Astrocyte (in vitro differentiated cells and primary cell): ENCODE measurements around the gene PLXDC2. TPM values are rescaled to one million over a fixed set of nuclear protein-coding genes. Genes with fewer than 3 reads are reported as not detected.
A peak's percentile ranks its signal among the peaks of the same experiment; 100 is the strongest.

Experiments used
- DNase-seq: peaks from one replicate; pipeline ENCODE4 v3.0.0-alpha.2; 2010; ENCODE audit warnings: low read depth
- FAIRE-seq: peaks from 2 replicates; lab custom pipeline; 2011; peaks lifted over from hg19 to GRCh38; lab: Jason Lieb, UNC
- H2AFZ ChIP-seq: 2 replicates; pipeline ENCODE4 v1.6.0; 2012; ENCODE audit warnings: low read depth, low read length, inconsistent platforms
- H3K27ac ChIP-seq: 2 replicates; pipeline ENCODE4 v1.5.1; 2011; ENCODE audit warnings: low read depth, low read length, inconsistent platforms
- H3K27me3 ChIP-seq: 2 replicates; pipeline ENCODE4 v1.6.0; 2011; ENCODE audit warnings: low read length, inconsistent platforms; ENCODE audit not compliant: insufficient read depth
- H3K36me3 ChIP-seq: 2 replicates; pipeline ENCODE4 v1.5.1; 2011; ENCODE audit warnings: low read length, inconsistent platforms; ENCODE audit not compliant: insufficient read depth
- H3K4me1 ChIP-seq: 2 replicates; pipeline ENCODE4 v1.5.1; 2011; ENCODE audit warnings: low read length, inconsistent platforms; ENCODE audit not compliant: insufficient read depth
- H3K4me2 ChIP-seq: 2 replicates; pipeline ENCODE4 v1.6.0; 2012; ENCODE audit warnings: low read length, inconsistent platforms
- H3K4me3 ChIP-seq: 2 replicates; pipeline ENCODE4 v1.5.1; 2011; ENCODE audit warnings: low read depth, mild to moderate bottlenecking, low read length, inconsistent platforms; ENCODE audit not compliant: insufficient read depth
- H3K79me2 ChIP-seq: 2 replicates; pipeline ENCODE4 v1.6.0; 2012; ENCODE audit warnings: mild to moderate bottlenecking, low read length, inconsistent platforms; ENCODE audit not compliant: insufficient read depth
- H3K9ac ChIP-seq: 2 replicates; pipeline ENCODE4 v1.6.0; 2012; ENCODE audit warnings: mild to moderate bottlenecking, low read length, inconsistent platforms
- H3K9me3 ChIP-seq: 2 replicates; pipeline ENCODE4 v1.5.1; 2012; ENCODE audit warnings: low read depth, mild to moderate bottlenecking, low read length, inconsistent platforms; ENCODE audit not compliant: insufficient read depth
- H4K20me1 ChIP-seq: 2 replicates; pipeline ENCODE4 v1.6.0; 2012; ENCODE audit warnings: low read length, inconsistent platforms; ENCODE audit not compliant: insufficient read depth
- H3K27ac Mint-ChIP-seq: one replicate; pipeline ENCODE4 v1.8.0; 2021; ENCODE audit warnings: mild to moderate bottlenecking, mixed read lengths; ENCODE audit not compliant: unreplicated experiment
- H3K27me3 Mint-ChIP-seq: one replicate; pipeline ENCODE4 v1.8.0; 2021; ENCODE audit warnings: low read depth, mixed read lengths; ENCODE audit not compliant: unreplicated experiment
- H3K36me3 Mint-ChIP-seq: one replicate; pipeline ENCODE4 v1.8.0; 2021; ENCODE audit warnings: low read depth, mixed read lengths; ENCODE audit not compliant: unreplicated experiment
- H3K4me1 Mint-ChIP-seq: one replicate; pipeline ENCODE4 v1.8.0; 2021; ENCODE audit warnings: low read depth, mixed read lengths; ENCODE audit not compliant: unreplicated experiment
- H3K4me3 Mint-ChIP-seq: one replicate; pipeline ENCODE4 v1.8.0; 2021; ENCODE audit warnings: mild to moderate bottlenecking, moderate library complexity, mixed read lengths; ENCODE audit not compliant: unreplicated experiment
- H3K9me3 Mint-ChIP-seq: one replicate; pipeline ENCODE4 v1.8.0; 2021; ENCODE audit warnings: mild to moderate bottlenecking, mixed read lengths; ENCODE audit not compliant: unreplicated experiment
- CTCF ChIP-seq: IDR thresholded peaks from 2 replicates; pipeline ENCODE4 v1.5.1; 2011; ENCODE audit warnings: low read depth, mild to moderate bottlenecking, inconsistent platforms, low read length, moderate library complexity; ENCODE audit not compliant: insufficient read depth
- EZH2 ChIP-seq: IDR thresholded peaks from 2 replicates; pipeline ENCODE4 v1.6.1; 2012; ENCODE audit warnings: mild to moderate bottlenecking, low read length, inconsistent platforms; ENCODE audit not compliant: insufficient read depth
- total RNA-seq: library from RNA; stranded (reverse); gene quantifications from 2 replicates; pipeline ENCODE4 v1.2.1, GENCODE V29; 2021

The PLXDC2 gene
- total RNA-seq, 1 donor from 2014 or later, result 36.1 TPM

GRCh38 chr10:19809481-19809880 lies 6.8 kb upstream of the PLXDC2 start:
- Histone ChIP-seq H3K36me3 (no peaks in the 10 kb centered on the region), H3K4me2 (no peak overlapping the region), H3K27me3 (no peaks in the 10 kb centered on the region), H3K27ac (no peak overlapping the region), H4K20me1 (no peaks in the 10 kb centered on the region), H3K79me2 (no peaks in the 10 kb centered on the region), H3K9me3 (no peaks in the 10 kb centered on the region), H3K9ac (no peak overlapping the region), H3K4me1 (no peaks in the 10 kb centered on the region), H3K4me3 (no peak overlapping the region), H2AFZ (no peak overlapping the region)
- no peaks in the 10 kb centered on the region for H3K36me3 Mint-ChIP-seq
- no peaks in the 10 kb centered on the region for H3K27me3 Mint-ChIP-seq
- H3K27ac Mint-ChIP-seq, result no peak overlapping the region
- H3K4me1 Mint-ChIP-seq, result peaks cover 4% of the 10 kb centered on the region
- DNase-seq, result no peak
- H3K9me3 Mint-ChIP-seq, result no peaks in the 10 kb centered on the region
- H3K4me3 Mint-ChIP-seq, result no peak overlapping the region
- TF ChIP-seq CTCF (no peak), EZH2 (no peak)
- FAIRE-seq, result no peak

- Histone ChIP-seq H4K20me1 (no peaks in the 10 kb centered on the region), H3K36me3 (no peaks in the 10 kb centered on the region), H3K79me2 (no peaks in the 10 kb centered on the region), H3K9me3 (no peaks in the 10 kb centered on the region), H3K4me2 (no peak overlapping the region), H3K27me3 (no peaks in the 10 kb centered on the region), H3K9ac (no peak overlapping the region), H2AFZ (no peak overlapping the region), H3K4me3 (no peak overlapping the region), H3K27ac (no peak overlapping the region), H3K4me1 (peaks cover 6% of the 10 kb centered on the region)
- H3K4me1 Mint-ChIP-seq, result peaks cover 4% of the 10 kb centered on the region
- no peaks in the 10 kb centered on the region for H3K27me3 Mint-ChIP-seq
- no peak for FAIRE-seq
- H3K4me3 Mint-ChIP-seq, result no peak overlapping the region
- peak; percentile 28 for DNase-seq
- H3K9me3 Mint-ChIP-seq, result no peaks in the 10 kb centered on the region
- TF ChIP-seq CTCF (peak; percentile 68), EZH2 (no peak)
- no peaks in the 10 kb centered on the region for H3K36me3 Mint-ChIP-seq
- H3K27ac Mint-ChIP-seq, result no peak overlapping the region
Observed at GRCh38 chr10:19811540-19811939, 4.7 kb upstream of the PLXDC2 start.

GRCh38 chr10:19812976-19813375 lies 3.3 kb upstream of the PLXDC2 start:
- H3K4me3 Mint-ChIP-seq, result no peak overlapping the region
- Histone ChIP-seq H4K20me1 (peaks cover 10% of the 10 kb centered on the region), H3K4me3 (no peak overlapping the region), H3K79me2 (peaks cover 9% of the 10 kb centered on the region), H3K27ac (no peak overlapping the region), H3K9me3 (no peaks in the 10 kb centered on the region), H3K36me3 (no peaks in the 10 kb centered on the region), H3K4me2 (no peak overlapping the region), H3K9ac (no peak overlapping the region), H3K27me3 (no peaks in the 10 kb centered on the region), H3K4me1 (peaks cover 14% of the 10 kb centered on the region), H2AFZ (no peak overlapping the region)
- DNase-seq (peak; percentile 67), FAIRE-seq (no peak)
- no peaks in the 10 kb centered on the region for H3K27me3 Mint-ChIP-seq
- no peaks in the 10 kb centered on the region for H3K36me3 Mint-ChIP-seq
- no peaks in the 10 kb centered on the region for H3K9me3 Mint-ChIP-seq
- TF ChIP-seq EZH2 (no peak), CTCF (no peak)
- H3K4me1 Mint-ChIP-seq, result peaks cover 4% of the 10 kb centered on the region
- H3K27ac Mint-ChIP-seq, result no peak overlapping the region
